Left hindlimb (tissue), 1 donor: ENCODE measurements around the gene CLASP1.
"Not testable (repeated sequence)": the region's sequence is repeated elsewhere in the genome, so short reads cannot be mapped to it uniquely, and the experiment has no call there.

Source experiments
- DNase-seq: peaks from one replicate; pipeline ENCODE4 v3.0.0-alpha.2; 2018

CLASP1 gene

DNA sequence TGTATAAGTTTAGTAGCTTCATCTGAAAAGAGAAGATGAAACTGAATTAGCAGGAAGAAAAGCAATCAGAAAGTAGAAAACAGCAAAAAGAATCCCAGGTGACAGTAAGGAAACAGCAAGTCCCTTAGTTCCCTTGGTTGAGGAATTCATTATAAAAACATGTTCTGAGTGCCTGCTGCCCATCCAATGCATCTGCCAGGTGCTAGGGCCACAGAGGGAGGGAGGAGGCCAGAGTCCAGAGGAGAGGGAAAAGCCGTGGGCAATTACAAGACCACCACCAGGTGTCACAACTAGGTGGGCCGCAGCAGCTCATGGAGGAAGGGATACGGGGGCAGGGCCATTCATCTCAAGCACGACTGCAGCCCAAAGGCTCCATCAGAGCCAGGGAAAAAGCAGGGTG is 308.3 kb downstream of the CLASP1 start:
- DNase-seq: no peak

DNA sequence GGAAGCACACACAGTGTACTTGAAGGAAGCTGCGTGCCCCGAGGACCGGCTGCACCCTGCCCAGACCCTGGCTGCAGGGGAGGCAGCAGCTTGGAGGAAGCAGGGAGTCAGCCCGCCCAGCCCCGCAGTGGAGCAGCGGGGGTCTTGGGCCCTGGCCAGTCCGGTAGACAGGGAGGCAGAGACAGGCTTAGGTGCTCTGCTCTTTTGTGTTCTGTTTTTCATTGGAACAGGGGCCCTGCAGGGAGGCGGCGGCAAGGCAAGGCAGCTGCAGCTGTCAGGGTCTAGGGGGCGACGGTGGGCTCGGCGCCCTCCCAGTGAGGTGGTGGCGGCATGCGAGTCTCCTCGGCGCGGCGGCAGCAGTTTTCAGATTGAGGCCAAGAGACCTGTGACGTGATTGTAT is 311.0 kb downstream of the CLASP1 start:
- no peak for DNase-seq

DNA sequence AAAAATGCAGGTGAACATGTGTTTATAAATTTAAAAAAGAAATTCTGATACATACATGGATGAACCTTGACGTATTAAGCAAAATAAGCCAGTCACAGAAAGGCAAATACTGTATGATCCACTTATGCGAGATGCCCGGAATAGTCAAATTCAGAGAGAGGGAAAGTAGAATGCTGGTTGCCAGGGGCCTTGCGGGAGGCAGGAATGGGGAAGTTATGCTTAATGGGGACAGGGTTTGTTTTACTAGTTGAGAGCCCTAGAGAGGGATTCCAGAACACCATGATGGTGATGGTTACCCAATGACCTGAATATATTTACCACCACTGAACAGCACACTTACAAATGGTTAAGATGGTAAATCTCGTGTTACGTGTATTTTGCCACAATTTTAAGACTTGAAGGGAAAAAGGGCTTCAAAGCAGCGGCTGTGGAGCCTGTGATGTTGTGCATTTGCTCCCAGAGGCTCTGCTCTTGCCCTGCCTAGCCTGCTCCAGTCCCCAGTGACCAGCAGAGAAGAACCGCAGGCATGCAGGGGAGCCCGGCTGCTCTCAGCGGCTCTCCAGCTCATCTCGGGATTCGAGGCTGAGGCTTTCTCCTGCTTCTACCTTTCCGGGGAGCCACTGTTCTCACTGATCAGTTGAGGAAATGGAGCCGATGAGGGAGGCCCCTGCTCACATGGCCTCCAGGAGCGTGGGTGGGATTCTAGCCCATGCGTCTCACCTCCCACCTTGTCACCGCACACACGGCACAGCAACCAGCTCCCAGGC is 312.6 kb downstream of the CLASP1 start:
- no peak for DNase-seq

DNA sequence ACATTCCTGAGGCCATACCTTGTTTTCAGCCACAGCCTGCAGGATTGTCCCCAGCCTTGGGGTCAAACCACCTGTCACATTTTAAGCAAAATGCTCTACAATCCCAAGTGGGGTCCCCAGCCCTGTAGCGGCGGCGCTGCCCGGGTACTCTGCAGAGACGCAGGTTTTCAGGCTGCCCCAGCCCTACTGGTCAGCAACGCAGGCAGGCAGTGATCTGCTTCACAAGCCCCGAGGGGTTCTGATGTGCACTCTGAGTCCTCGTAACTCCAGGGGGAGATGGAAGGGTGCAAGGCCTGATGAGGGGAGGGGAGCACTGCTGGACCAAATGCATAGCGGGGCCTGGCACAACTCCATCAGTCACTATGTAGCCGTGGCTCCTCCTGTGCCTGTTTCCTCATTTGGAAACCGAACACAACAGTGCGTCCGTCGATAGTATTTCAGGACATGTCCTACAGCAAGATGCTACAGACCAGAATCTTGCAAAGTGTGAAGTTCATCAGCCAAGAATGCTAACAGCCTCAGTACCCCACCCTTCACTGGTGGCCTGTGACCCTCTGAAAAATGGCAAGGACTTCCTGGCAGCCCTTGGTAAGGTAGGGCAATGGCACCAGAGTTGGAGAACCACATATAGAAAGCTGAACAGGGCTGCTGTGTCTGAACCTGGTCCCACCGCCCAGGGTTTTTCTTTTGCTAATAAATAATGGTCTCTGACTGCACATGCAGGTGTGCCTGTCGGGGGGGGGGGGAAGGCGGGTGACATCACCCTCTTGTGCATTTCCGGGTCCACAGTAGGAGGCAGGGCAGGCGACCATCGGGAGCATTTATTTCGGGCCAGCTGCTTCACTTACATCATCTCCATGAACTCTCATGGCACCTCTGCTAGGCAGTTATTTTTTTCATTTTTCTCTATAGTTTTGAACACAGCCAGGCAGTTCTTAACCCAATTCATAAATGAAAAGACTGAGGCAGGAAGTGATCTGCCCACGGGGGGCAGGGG is 313.7 kb downstream of the CLASP1 start:
- DNase-seq: no peak

DNA sequence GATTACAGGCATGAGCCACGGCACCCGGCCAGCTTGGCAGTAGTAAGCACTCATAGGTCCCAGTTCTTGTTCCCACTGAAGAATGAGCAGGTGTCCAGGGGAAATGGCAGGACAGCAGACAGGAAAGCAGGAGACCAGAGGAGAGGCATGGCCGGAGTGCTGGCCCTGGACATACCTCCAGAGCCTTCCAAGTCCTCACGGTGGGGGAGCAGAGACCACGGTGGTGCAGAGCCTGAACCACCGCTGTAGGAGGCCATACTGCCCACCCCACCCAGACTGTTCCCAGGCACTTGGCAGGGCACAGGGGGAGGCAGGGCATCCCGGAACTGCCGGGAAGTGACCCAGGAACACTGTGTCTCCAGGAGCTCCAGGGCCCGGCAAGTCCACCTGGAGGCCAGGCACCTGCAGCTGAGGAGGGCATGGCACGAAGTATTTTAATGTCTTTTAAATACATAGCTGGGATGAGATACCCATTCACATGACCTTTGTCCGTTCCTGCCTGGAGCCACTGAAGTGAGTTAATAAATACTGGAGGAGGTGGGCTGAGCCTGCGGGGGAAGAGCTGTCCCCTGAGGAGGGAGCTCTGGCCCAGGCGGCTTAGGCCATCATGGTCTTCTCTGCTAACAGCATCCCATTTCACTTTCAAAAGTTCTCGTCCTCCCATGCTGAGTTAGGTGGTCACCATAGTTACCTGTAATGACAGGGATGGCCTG is 314.5 kb downstream of the CLASP1 start:
- no peak for DNase-seq

DNA sequence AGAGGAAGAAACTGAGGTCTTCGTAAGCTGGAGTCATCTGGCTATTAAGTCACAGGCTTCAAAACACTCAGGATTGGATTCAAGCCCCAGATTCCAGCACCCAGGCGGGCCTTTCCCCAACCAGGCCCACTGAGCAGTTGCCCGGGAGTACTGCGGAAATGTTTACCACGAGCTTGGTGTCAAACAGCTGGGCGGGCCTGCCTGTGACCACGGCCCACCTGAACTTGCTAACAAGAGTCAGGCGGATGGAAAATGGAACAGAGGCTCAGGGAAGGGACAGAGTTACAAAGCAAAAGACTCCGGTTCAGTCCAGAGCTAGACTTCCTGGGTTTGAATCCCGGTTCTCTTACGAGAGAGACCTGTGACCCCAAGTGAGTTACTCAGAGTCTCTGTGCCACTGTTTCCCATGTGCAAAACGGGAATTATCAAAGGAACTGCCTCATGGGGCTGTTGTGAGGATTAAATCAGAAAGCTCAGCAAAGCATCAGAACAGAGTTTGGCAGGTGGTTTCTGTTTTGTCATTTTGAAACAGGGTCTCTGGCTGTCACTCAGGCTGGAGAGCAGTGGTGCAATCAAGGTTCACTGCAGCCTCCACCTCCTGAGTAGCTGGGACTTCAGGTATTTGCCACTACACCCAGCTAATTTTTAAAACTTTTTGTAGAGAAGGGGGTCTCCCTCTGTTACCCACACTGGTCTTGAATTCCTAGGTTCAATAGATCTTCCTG is 315.3 kb downstream of the CLASP1 start:
- DNase-seq: no peak

DNA sequence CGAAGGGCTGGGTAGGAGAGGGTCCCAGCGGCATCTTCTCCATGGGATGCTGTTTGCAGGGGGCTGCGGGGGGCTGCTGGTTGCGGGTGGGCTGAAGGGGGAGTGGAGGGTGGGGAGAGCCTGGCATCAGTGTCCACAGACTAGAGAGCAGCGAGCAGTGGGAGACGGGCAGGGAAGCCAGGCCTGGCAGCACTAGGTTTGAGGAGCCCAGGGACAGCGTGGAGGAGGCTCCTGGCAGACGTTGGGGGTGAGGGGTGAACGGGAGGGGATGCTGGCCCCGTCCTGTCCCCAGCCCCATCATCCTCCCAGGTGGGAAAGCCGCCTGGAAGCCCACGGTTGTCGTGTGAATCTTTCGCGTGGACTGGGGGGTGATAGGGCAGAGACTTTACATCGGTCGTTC is 316.0 kb downstream of the CLASP1 start:
- DNase-seq: no peak

DNA sequence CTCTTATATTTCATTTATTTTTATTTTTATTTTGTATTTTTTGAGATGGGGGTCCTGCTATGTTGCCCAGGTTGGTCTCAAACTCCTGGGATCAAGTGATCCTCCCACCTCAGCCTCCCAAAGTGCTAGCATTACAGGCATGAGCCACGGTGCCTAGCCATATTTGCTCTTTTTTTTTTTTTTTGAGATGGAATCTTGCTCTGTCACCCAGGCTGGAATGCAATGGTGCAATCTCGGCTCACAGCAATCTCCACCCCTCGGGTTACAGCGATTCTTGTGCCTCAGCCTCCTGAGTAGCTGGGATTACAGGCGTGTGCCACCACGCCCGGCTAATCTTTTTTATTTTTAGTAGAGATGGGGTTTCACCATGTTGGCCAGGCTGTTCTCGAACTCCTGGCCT is 317.9 kb downstream of the CLASP1 start:
- not testable (repeated sequence) for DNase-seq

DNA sequence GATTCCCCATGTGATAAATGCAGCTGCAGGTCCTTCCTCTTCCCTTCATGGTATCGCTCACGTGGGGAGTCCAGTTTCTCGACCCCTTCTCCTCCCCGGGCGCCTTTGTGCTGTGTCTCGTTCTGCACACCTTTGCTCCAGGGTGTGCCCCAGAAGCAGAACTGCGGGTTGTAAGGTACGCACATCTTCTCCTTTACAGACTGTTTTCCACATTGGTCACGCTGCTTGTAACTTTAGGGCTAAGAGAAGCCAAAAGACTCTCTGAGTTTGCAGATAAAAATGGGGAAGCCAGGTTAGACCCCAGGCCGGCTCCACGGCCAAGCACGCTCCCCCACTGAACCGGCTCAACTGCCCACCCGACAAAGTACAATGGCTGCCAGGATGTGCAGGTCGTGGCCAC is 318.3 kb downstream of the CLASP1 start:
- DNase-seq: no peak

DNA sequence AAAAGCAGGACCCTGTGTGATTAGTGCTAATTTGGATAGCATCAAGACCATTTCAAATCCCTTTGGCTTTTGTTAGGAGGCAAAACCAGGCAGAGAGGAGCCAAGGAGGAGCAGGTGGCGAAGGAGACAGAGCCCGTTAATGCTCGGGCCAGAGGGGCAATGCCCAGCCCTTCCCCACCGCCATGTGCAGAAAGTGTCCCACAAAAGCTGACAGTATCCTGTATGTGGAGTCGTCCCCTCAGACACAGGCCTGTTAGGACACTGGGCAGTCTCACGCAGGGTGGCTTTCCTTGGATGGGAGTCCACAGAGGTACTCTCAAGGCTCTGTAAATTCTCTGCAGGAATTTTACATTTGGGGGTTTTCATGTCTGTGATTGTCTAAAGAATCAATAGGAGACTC is 319.5 kb downstream of the CLASP1 start:
- no peak for DNase-seq

DNA sequence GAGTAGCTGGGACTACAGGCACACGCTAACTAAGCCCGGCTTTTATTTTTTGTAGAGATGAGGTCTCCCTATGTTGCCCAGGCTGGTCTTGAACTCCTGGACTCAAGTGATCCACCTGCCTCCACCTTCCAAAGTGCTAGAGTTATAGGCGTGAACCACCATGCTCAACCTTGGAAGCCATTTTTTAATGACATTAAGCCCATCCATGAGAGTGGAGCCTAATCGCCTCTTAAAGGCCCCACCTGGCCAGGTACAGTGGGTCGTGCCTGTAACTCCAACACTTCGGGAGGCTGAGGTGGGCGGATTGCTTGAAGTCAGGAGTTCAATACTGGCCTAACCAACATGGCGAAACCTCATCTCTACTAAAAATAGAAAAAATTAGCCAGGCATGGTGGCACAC is 322.6 kb downstream of the CLASP1 start:
- DNase-seq: no peak

DNA sequence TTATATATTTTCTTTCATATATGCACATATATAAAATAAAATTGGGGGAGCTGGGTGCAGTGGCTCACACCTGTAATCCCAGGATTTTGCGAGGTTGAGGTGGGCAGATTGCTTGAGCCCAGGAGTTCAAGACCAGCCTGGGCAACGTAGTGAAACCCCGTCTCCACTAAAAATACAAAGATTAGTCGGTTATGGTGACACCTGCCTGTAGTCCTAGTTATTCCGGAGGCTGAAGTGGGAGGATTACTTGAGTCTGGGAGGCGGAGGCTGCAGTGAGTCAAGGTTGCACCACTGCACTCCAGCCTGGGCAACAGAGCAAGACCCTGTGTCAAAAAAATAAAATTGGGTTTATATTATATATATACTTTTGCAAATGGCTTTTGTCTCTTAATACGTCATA is 324.7 kb downstream of the CLASP1 start:
- no peak for DNase-seq

DNA sequence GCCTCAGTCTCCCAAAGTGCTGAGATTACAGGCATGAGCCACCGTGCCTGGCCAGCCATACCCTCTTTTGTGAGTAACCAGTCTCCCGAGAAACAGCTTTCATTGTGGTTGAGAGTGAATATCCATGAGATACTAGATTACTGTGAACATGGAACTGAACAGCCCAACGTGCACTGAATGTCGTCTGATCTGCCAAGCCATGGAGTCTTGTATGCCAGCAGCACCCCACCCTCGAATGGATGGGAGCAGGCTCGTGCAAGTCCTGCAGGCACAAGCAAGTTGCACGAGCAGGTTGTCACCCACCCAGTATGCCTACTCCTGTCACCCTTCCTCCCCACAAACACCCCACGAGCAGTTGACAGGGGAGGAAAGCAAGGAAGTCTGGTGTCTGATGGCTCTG is 327.8 kb downstream of the CLASP1 start:
- no peak for DNase-seq

DNA sequence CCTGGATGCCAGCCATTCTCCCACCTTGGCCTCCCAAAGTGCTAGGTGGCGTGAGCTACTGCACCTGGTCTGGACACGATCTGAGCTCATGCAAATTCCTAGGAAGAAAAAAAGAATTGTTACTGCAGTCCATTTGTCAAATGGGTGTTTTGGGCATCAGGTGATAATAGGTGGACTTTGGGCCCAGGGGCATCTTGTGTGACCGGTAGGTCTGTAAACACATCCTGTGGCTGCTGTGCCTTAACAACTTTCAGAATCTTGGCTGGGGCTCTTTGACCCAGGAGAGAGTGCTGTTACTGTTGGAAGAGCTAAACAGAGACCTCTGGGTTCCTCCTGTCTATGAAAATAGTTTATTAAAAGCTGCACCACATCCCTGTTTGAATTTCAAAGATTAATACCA is 329.3 kb downstream of the CLASP1 start:
- no peak for DNase-seq

DNA sequence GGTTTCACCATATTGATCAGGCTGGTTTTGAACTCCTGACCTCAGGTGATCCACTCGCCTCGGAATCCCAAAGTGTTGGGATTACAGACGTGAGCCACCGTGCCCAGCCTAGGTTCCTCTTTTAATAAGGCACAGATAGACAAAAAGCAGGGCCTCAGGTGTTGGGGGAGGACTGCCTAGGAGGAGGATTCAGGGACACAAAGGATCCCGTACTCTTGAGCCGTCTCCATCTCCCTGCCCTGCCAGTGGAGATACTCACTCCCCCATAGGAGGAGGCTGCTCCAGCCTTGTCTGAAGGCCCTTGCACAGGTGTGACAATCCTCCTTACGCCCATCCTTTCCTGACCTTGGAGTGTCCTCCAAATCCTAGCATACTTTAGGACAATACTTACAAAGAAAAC is 332.3 kb downstream of the CLASP1 start:
- no peak for DNase-seq

DNA sequence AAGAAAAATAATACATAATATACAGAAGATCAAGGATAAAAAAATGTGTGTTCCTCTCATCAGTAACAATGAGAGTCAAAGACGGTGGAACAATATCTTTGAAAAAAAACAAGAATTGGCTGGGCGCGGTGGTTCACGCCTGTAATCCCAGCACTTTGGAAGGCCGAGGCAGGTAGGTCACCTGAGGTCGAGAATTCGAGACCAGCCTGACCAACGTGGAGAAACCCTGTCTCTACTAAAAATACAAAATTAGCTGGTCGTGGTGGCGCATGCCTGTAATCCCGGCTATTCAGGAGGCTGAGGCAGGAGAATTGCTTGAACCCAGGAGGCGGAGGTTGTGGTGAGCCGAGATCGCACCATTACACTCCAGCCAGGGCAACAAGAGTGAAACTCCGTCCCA is 335.6 kb downstream of the CLASP1 start:
- not testable (repeated sequence) for DNase-seq

DNA sequence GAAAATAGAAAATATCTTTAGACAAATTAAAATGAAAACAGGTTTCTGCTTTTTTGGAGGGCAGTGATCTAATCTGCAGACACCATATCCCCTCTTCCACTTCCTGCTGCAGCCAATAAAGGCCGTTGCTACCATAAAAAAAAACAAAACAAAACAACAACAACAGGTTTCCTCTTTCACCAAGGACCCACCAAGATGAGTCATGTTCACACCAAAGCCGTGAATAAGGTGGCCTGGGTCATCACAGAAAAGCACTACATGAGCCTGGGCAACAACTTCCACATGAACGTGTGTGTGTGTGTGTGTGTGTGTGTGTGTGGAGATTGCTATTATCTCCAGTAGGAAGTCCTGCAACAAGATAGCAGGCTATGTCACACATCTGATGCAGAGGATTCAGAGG is 339.5 kb downstream of the CLASP1 start:
- no peak for DNase-seq

DNA sequence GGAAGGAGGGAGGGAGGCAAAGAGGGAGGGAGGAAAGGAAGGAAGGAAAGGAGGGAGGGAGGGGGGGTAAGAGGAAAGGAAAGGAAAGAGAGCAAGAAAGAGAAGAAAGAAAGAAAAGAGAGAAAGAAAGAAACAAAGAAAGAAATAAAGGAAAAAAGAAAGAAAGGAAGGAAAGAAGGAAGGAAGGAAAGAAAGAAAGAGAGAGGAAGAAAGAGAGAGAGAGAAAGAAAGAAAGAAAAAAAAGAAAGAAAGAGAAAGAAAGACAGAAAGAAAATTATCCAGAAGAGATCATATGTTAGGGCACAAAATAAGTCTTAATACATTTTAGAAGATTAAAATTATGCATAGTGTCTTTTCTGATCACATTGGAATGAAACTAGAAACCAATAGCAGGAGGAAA is 339.9 kb downstream of the CLASP1 start:
- DNase-seq: no peak

DNA sequence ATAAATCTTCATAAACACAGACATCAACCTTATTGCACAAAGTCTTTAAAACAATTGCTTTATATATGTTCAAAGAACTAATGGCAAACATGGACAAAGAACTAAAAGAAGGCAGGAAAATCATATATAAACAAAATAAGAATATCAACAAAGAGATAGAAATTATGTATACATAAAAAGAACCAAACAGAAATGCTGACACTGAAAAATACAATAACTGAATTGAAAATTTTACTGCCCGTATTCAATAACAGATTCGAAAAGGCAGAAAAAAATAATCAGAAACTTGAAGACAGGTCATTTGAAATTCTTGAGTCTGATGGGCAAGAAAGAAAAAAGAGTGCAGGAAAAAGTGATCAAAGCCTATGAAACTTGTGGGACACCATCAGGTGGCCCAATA is 342.2 kb downstream of the CLASP1 start:
- no peak for DNase-seq

DNA sequence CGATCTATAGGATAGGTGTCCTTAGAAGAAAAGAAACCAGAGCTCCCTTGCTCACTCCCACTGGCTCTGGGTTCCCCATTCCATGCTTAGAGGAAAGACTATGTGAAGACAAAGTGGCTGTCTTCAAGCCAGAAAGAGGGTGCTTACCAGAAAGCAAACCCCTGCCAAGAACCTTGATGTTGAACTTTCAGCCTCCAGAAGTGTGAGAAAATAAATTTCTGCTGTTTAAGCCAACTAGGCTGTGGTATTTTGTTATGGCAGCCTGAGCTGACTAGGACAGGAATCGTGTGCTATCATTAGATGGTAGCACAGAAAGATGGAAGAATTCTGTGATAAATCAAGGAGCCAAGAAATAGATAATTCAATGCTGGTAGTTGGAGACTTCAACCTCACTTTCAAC is 344.3 kb downstream of the CLASP1 start:
- no peak for DNase-seq

DNA sequence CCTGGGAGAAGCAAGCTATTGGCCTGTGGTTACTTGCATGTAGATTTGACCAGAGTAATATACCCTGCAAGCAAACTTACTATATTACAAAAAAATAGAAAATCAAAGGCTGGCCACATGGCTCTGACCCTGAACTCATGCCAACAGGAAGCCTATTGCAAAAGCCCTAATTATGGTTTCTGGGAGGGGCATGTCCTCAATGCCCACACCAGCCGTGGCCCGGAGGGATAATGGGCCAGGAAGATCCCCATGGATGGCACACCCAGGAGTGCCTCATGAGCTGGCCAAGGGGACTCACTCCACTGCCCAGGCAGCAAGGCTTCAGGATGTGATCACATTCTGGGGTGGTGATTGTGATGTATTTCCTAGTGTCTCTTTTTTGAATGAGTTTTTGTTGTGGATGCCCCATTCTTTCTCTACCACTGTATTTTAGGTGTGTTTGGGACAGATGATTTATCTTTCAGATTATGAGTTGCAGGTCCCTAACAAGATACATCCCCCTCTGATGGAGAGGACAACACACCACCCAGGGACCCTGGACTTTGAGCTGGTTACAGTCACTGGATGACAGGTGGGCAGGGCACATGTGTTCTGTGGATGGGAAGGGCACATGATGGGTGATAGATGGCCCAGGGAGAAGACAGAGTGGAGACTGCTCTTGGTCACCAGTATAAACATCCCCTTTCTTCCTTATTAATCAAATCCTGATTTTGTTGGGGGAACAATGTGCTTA is 345.6 kb downstream of the CLASP1 start:
- DNase-seq: peak; percentile 57

DNA sequence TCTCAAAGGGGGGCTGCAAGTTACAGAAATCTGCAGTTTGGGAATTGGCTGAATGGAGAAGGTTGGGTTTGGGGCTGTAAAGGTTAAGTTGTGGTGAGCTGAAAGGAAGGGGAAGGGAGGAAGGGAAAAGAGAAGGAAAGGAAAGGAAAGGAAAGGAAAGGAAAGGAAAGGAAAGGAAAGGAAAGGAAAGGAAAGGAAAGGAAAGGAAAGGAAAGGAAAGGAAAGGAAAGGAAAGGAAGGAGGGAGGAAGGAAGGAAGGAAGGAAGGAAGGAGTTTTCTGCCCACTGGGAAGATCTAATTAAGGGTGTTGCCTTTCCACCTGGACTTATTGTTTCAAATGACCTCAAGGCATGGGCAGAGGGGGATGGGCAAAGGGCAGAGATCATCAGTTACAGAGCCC is 348.1 kb downstream of the CLASP1 start:
- not testable (repeated sequence) for DNase-seq
